ENCODE data around the gene AGAP1. TPM values are rescaled to one million over a fixed set of nuclear protein-coding genes. Genes with fewer than 3 reads are reported as not detected.

The AGAP1 gene
- total RNA-seq, 1 experiment from 2014 or later = 25.8 TPM

DNA sequence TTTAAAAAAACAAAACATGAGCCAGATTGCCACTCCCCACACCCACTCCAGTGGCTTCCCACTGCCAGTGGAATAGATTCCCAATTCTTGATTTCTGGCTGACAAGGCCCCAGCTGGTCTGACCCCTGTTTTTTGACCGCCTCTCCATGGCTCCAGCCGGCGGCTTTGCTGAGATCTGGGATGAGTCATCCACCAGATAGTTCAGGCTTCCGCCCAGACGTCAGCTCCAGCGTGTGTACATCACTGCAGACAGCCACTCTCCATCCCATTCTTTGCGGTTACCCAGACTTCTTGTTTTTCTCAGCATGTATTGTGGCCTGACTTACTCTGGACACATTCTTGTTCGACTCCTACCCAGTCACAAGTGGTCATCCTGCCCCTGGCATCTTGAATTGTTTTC, 446.5 kb downstream of the AGAP1 start:
- Histone ChIP-seq H3K27ac (ENCODE audit: insufficient read length, low read depth, low read length) (no peak overlapping the region), H2BK20ac (ENCODE audit: low read depth, low read length, poor library complexity, severe bottlenecking) (no peak overlapping the region), H3K79me1 (ENCODE audit: insufficient read depth, low read depth, low read length, poor library complexity, severe bottlenecking) (no peaks in the 10 kb centered on the region), H3K27me3 (ENCODE audit: insufficient read depth, low read length) (no peaks in the 10 kb centered on the region), H4K5ac (ENCODE audit: insufficient read length, low read depth, low read length) (no peak overlapping the region), H3K4ac (ENCODE audit: low read depth, low read length) (no peak overlapping the region), H2BK12ac (ENCODE audit: insufficient read length, low read depth, low read length) (no peak overlapping the region), H3K4me1 (ENCODE audit: insufficient read depth, low read length) (no peaks in the 10 kb centered on the region), H3T11ph (ENCODE audit: low read length) (no peak overlapping the region), H3K14ac (ENCODE audit: insufficient read depth, low read length) (no peak overlapping the region), H3K23ac (ENCODE audit: insufficient read length, low read depth, low read length) (no peak overlapping the region), H3K4me2 (ENCODE audit: insufficient read depth, insufficient read length, low read length) (no peak overlapping the region), H4K20me1 (ENCODE audit: control insufficient read depth, insufficient read depth, insufficient read length) (no peaks in the 10 kb centered on the region), H2BK120ac (ENCODE audit: low read depth, low read length, poor library complexity, severe bottlenecking) (no peak overlapping the region), H2AK5ac (ENCODE audit: insufficient read length, low read length) (no peak overlapping the region), H2AFZ (ENCODE audit: low read length) (no peak overlapping the region), H3K56ac (ENCODE audit: insufficient read length, low read depth, low read length) (no peak overlapping the region), H2BK5ac (ENCODE audit: insufficient read length, low read length) (no peak overlapping the region), H4K91ac (ENCODE audit: insufficient read length, low read depth, low read length) (no peak overlapping the region), H3K23me2 (ENCODE audit: insufficient read length, low read depth, low read length, poor library complexity, severe bottlenecking) (no peaks in the 10 kb centered on the region), H3K9me3 (ENCODE audit: control insufficient read depth, low read depth, low read length) (no peaks in the 10 kb centered on the region), H3K79me2 (ENCODE audit: insufficient read depth, low read length) (no peaks in the 10 kb centered on the region), H4K8ac (replicated peaks; ENCODE audit: insufficient read length, low read depth, low read length) (no peak overlapping the region), H3K9ac (ENCODE audit: extremely low read depth, insufficient read length, low read length) (no peak overlapping the region), H3K18ac (ENCODE audit: insufficient read length, low read depth, low read length) (no peak overlapping the region), H2BK15ac (ENCODE audit: low read depth, low read length) (no peak overlapping the region)
- Mint-ChIP-seq H3K4me3 (no peak overlapping the region), H3K27me3 (ENCODE audit: low read depth) (no peaks in the 10 kb centered on the region), H3K9me3 (peaks cover 4 to 5% of the 10 kb centered on the region in 2 experiments; a peak in 3 of 5 replicates), H3K27ac (no peak overlapping the region; a peak in 1 of 7 replicates), H3K4me1 (peaks cover 2% of the 10 kb centered on the region in 2 experiments), H3K36me3 (ENCODE audit: insufficient read depth in 1 of 3, low read depth in 3 of 3) (peaks cover 6 to 24% (median 14%) of the 10 kb centered on the region in 3 experiments)
- no peak for DNase-seq
- TF ChIP-seq, protein P1, sequence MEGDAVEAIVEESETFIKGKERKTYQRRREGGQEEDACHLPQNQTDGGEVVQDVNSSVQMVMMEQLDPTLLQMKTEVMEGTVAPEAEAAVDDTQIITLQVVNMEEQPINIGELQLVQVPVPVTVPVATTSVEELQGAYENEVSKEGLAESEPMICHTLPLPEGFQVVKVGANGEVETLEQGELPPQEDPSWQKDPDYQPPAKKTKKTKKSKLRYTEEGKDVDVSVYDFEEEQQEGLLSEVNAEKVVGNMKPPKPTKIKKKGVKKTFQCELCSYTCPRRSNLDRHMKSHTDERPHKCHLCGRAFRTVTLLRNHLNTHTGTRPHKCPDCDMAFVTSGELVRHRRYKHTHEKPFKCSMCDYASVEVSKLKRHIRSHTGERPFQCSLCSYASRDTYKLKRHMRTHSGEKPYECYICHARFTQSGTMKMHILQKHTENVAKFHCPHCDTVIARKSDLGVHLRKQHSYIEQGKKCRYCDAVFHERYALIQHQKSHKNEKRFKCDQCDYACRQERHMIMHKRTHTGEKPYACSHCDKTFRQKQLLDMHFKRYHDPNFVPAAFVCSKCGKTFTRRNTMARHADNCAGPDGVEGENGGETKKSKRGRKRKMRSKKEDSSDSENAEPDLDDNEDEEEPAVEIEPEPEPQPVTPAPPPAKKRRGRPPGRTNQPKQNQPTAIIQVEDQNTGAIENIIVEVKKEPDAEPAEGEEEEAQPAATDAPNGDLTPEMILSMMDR (conservative IDR thresholded peaks at IDR 0.05) = no peak
- WGBS (ENCODE audit: extremely low coverage, insufficient read length, low lambda C conversion rate) = no CpG with 5 or more reads among the region's 8 CpGs

Data from H9 (cell line).